Heart left ventricle (tissue), 16 donors: ENCODE measurements around the gene CLCA2. TPM values are rescaled to one million over a fixed set of nuclear protein-coding genes. Genes with fewer than 3 reads are reported as not detected.

Experiments
- ATAC-seq, 4 donors: fragments of 200-7000 bp; cut with Tn5 transposase; one replicate each; pipeline ENCODE4 v1.9.1; 2020 to 2022; ENCODE audit warnings: moderate library complexity in 4 of 4, mild to moderate bottlenecking in 3 of 4, moderate number of reproducible peaks in 1 of 4
- DNase-seq, 5 donors: peaks; one replicate each; pipeline ENCODE4 v3.0.0-alpha.2; 2020
- H3K27ac ChIP-seq, 12 donors: fragments of 200-600 bp; sonication (generic) in 4 of 12; one replicate each; pipeline versions ENCODE4 v1.5.0 to v1.8.0; 2016 to 2022; ENCODE audit warnings: mild to moderate bottlenecking in 2 of 12
- H3K27me3 ChIP-seq, 9 donors: fragments of 200-600 bp; sonication (generic) in 2 of 9; one replicate each; pipeline versions ENCODE4 v1.5.1 to v1.8.0; 2016 to 2022; ENCODE audit warnings: mild to moderate bottlenecking in 3 of 9
- H3K36me3 ChIP-seq, 9 donors: fragments of 200-600 bp; sonication (generic) in 2 of 9; one replicate each; pipeline versions ENCODE4 v1.5.0 to v1.8.0; 2018 to 2022; ENCODE audit warnings: mild to moderate bottlenecking in 2 of 9
- H3K4me1 ChIP-seq, 12 donors: fragments of 200-600 bp; sonication (generic) in 4 of 12; one replicate each; pipeline versions ENCODE4 v1.5.0 to v1.8.0; 2016 to 2022; ENCODE audit warnings: mild to moderate bottlenecking in 3 of 12
- H3K4me3 ChIP-seq, 12 donors: fragments of 200-600 bp; sonication (generic) in 4 of 12; one replicate each; pipeline versions ENCODE4 v1.5.0 to v1.8.0; 2017 to 2022; ENCODE audit warnings: mild to moderate bottlenecking in 9 of 12, moderate library complexity in 4 of 12
- H3K9me3 ChIP-seq, 12 donors: fragments of 200-600 bp; sonication (generic) in 4 of 12; one replicate each; pipeline versions ENCODE4 v1.5.0 to v1.8.0; 2016 to 2022; ENCODE audit warnings: mild to moderate bottlenecking in 1 of 12
- POLR2A ChIP-seq, 2 donors: fragments of 450-650 bp; IDR thresholded peaks; one replicate each; pipeline ENCODE4 v1.6.1; 2017; ENCODE audit warnings: antibody characterized with exemption in 2 of 2, mild to moderate bottlenecking in 2 of 2, moderate library complexity in 2 of 2
- WGBS, 4 donors: extraction: QIAGEN DNeasy Blood & Tissue Kit in 2 of 4; methylation state at CpG; one replicate each; pipeline versions ENCODE4 v1.1.5 to v1.1.7; 2013 to 2018; 5-methylcytosine and 5-hydroxymethylcytosine counted together
- intact Hi-C, 10 donors: fragments of 100-400 bp; cut with DNase I; formaldehyde crosslinking; loops; one replicate each; pipeline versions ENCODE4 v1.11.1 to v1.14.2; 2022
- polyA plus RNA-seq, 2 donors: library from polyadenylated mRNA; stranded (reverse); fragments of 200-250 nt; gene quantifications; one replicate each; pipeline ENCODE4 v1.2.3, GENCODE V29; 2013
- total RNA-seq, 9 donors: library from RNA; depleted of rRNA in 2 of 9; stranded (reverse); fragments of >200 nt in 2 of 9; fragmentation: NEBNext Ultra II Directional in 3 of 9; extraction: Animal tissue kit (Norgen Biotek cat#: 25700) in 3 of 9; gene quantifications; one replicate each; pipeline versions ENCODE4 v1.1.0 to v1.2.4, GENCODE V29; 2016 to 2023
- TF ChIP-seq, protein P1 (sequence below), 12 donors: fragments of 200-600 bp; sonication (generic) in 4 of 12; IDR thresholded peaks; one replicate each; pipeline versions ENCODE4 v1.5.0 to v1.8.0; 2018 to 2022; ENCODE audit warnings: antibody characterized with exemption in 12 of 12, mild to moderate bottlenecking in 5 of 12
- donor health status: ischemic (EF 13 %, LVEDD 7.1; RV severe dilation, severe dysfunction).
- donor health status: healthy with polysubstance abuse.
- donor health status: DM: no; HTN: yes; CAD: no.
- donor health status: DM: no; HTN: no; CAD: no.
- donor health status: ischemic (EF 25% LVEDD 6.9; RV normal size, moderate dysfunction).
- donor health status: ischemic (EF 25% LVEDD 5.7; RV mildly dilated, moderate dysfunction).
- donor health status: healthy.
- donor health status: DM: yes; HTN: yes; CAD: no.
- donor health status: ischemic (EF 35%, LVEDD 5.7; RV mildly dilated, moderate dysfunction).
- donor health status: nonischemic (EF 11% LVEDD 7.7; RV severe dilation, severe dysfunction).
- donor health status: DM: yes; HTN: yes; CAD: no.
- donor health status: PGD.
- donor health status: ischemic (EF 29% LVEDD 5.4; RV normal size, mild dysfunction).
- donor health status: nonischemic (EF 23%, LVEDD 6.1; RV moderate dilation, normal function).

CLCA2 gene
- total and polyA plus RNA-seq, 11 donors, result 0.07 to 0.24 (median 0.16) TPM; not detected in 8

DNA sequence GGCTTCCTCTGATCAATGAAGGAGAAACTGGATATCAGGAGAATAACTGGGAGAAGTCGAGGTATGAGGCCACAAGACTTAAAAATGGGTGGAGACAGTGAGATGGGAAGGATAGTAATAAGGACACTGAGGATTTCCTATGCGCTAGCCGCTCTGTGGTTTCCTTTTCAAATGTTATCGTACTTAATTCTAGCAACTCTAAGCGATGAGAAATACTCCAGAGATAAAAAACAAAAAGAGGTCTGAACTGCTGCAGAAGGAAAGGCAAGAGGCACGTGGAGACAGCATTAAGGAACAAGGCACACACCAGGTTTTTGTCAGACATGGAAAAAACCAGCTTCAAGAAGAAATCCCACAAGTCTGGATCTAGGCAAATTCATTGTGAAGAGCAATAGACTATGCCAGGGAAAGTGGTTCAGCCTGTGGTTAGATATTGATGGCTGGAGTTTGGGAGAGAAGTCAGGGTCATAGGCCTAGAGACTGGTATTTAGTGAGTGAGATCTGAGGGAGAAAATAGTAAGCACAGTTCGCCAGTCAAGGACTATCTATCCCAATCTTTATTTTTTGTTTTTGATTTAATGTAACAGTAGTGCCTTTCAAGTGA lies 5.3 kb downstream of the CLCA2 start:
- ATAC-seq, result peak in 1 of 4 donors; percentile 13
- TF ChIP-seq, protein P1, sequence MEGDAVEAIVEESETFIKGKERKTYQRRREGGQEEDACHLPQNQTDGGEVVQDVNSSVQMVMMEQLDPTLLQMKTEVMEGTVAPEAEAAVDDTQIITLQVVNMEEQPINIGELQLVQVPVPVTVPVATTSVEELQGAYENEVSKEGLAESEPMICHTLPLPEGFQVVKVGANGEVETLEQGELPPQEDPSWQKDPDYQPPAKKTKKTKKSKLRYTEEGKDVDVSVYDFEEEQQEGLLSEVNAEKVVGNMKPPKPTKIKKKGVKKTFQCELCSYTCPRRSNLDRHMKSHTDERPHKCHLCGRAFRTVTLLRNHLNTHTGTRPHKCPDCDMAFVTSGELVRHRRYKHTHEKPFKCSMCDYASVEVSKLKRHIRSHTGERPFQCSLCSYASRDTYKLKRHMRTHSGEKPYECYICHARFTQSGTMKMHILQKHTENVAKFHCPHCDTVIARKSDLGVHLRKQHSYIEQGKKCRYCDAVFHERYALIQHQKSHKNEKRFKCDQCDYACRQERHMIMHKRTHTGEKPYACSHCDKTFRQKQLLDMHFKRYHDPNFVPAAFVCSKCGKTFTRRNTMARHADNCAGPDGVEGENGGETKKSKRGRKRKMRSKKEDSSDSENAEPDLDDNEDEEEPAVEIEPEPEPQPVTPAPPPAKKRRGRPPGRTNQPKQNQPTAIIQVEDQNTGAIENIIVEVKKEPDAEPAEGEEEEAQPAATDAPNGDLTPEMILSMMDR (IDR thresholded peaks at IDR 0.05), result no peak
- no peak for TF ChIP-seq POLR2A (IDR thresholded peaks at IDR 0.05)
- Histone ChIP-seq H3K9me3 (no peaks in the 10 kb centered on the region), H3K4me1 (peaks cover 0 to 31% (median 12%) of the 10 kb centered on the region in 12 donors), H3K27me3 (no peaks in the 10 kb centered on the region), H3K27ac (peak overlapping the region in 7 of 12 donors; percentile 56 to 86 (median 74)), H3K4me3 (no peak overlapping the region), H3K36me3 (no peaks in the 10 kb centered on the region)
- DNase-seq, result no peak
- intact Hi-C loops, result no loop called here
- WGBS, 4 donors, result 68 to 77% (median 71%) methylated on average over 7 of the region's 7 CpGs

DNA sequence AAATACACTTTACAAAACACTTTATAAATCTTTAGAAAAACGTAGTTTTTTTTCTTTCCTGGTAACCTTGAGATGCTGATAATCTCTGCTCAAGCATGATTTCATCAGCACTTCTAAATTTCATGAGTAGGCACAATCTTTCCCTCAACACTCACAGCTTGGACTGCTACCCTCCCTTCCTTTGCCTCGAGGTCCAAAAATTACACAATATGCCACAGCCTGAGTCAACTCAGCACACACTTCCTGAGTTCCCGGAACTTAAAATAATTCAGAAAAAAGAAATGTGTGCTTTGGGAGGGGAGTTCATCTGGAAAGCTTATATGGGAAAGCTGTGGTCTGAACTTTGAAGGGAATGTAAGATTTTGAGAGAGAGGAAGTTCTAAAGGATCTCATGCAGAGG lies 5.9 kb downstream of the CLCA2 start:
- Histone ChIP-seq H3K27me3 (no peaks in the 10 kb centered on the region), H3K4me3 (no peak overlapping the region), H3K27ac (peak overlapping the region in 11 of 12 donors; percentile 3 to 86 (median 72)), H3K9me3 (no peaks in the 10 kb centered on the region), H3K4me1 (peaks cover 0 to 31% (median 12%) of the 10 kb centered on the region in 12 donors), H3K36me3 (no peaks in the 10 kb centered on the region)
- intact Hi-C loops, result no loop called here
- DNase-seq (peak in 4 of 5 donors; percentile 41 to 53 (median 48)), ATAC-seq (peak; percentile 89 to 99 (median 98))
- WGBS, 4 donors, result 23 to 32% (median 25%) methylated on average over 3 of the region's 3 CpGs
- TF ChIP-seq, protein P1 (IDR thresholded peaks at IDR 0.05), result no peak
- TF ChIP-seq POLR2A (IDR thresholded peaks at IDR 0.05), result no peak

DNA sequence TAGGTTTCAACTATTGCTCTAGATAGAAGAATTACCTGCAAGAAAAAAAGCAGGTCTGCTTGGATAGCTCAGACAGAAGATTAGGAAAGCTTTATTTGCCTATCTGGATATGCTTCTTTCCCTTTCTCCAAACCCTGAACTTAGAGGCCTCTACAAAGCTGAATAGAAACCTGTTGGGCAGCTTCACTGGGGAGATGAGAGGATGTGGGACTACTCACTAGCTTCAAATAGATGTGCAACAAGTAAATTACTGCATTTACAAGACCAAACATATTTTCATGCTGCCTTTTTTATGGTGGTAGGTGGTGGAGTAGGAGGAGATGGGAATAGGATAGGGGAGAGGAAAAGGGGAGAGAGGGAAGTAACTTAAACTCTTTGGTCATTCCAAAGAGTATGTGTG lies 6.4 kb downstream of the CLCA2 start:
- H3K9me3 ChIP-seq, result no peaks in the 10 kb centered on the region
- no peak for ATAC-seq
- peaks cover 0 to 31% (median 12%) of the 10 kb centered on the region in 12 donors for H3K4me1 ChIP-seq
- intact Hi-C loops, result no loop called here
- DNase-seq, result no peak
- peak overlapping the region in 11 of 12 donors; percentile 3 to 86 (median 72) for H3K27ac ChIP-seq
- no peaks in the 10 kb centered on the region for H3K36me3 ChIP-seq
- H3K27me3 ChIP-seq, result no peaks in the 10 kb centered on the region
- H3K4me3 ChIP-seq, result no peak overlapping the region
- TF ChIP-seq POLR2A (IDR thresholded peaks at IDR 0.05), result no peak
- TF ChIP-seq, protein P1 (IDR thresholded peaks at IDR 0.05), result no peak

DNA sequence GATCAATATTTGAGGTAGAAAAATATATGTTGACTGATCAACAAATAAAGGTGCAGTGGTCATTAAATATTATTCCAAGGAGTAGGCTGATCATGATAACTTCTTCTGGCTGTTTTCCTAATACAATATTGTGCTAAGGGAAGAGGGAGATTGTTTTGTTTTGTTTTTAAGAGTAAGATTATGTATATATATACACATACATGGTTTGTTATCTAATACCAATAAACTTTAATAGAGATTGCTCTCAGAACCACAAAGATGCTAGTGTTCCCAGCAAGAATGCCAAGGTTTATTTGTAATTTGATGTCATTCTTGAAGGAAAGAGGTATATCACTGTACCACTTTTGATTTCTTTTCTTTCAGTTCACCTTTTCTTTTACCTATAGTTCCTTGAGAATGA lies 10.1 kb downstream of the CLCA2 start:
- no peak overlapping the region for H3K27ac ChIP-seq

More for the DNA sequence above, 10.1 kb downstream of the CLCA2 start:
- Histone ChIP-seq H3K9me3 (no peaks in the 10 kb centered on the region), H3K4me1 (peaks cover 0 to 26% (median 12%) of the 10 kb centered on the region in 12 donors), H3K27me3 (peaks cover 0 to 4% (median 0%) of the 10 kb centered on the region in 9 donors), H3K36me3 (no peaks in the 10 kb centered on the region), H3K4me3 (no peak overlapping the region)
- intact Hi-C loops, result no loop called here
- ATAC-seq (no peak), DNase-seq (no peak)
- no peak for TF ChIP-seq POLR2A (IDR thresholded peaks at IDR 0.05)
- TF ChIP-seq, protein P1 (IDR thresholded peaks at IDR 0.05), result no peak
